Endothelial cell of umbilical vein (primary cell): Measurements from ENCODE around the gene TGFBI. TPM values are rescaled to one million over a fixed set of nuclear protein-coding genes. Genes with fewer than 3 reads are reported as not detected.
A peak's percentile ranks its signal among the peaks of the same experiment; 100 is the strongest.

Experiments used
- BruUV-seq: library from RNA; stranded (reverse); fragments of 400-500 nt; replicated peaks from 2 replicates; lab custom pipeline; 2021; lab: Mats Ljungman, UMichigan
- CTCF ChIA-PET: fragments of 300-600, 350-600 bp; sonication (Branson Sonifier 250); formaldehyde crosslinking; loops from one replicate; lab custom pipeline; 2021; ENCODE audit warnings: antibody characterized with exemption, inconsistent platforms; lab: Charles Lee
- POLR2A ChIA-PET: fragments of 300-600, 350-600 bp; sonication (Branson Sonifier 250); formaldehyde crosslinking; loops from one replicate; lab custom pipeline; 2021; ENCODE audit warnings: antibody characterized with exemption, inconsistent platforms; lab: Charles Lee
- DNase-seq: peaks from one replicate; pipeline ENCODE4 v3.0.0-alpha.2; 2011; ENCODE audit warnings: low read depth, low spot score
- FAIRE-seq: peaks from 2 replicates; lab custom pipeline; 2011; peaks lifted over from hg19 to GRCh38; lab: Jason Lieb, UNC
- H2AFZ ChIP-seq: 2 replicates; pipeline ENCODE4 v1.6.0; 2012; ENCODE audit warnings: low read depth, low read length, control low read depth, inconsistent platforms
- H3K27ac ChIP-seq: 2 replicates; pipeline ENCODE4 v1.5.1; 2011; ENCODE audit warnings: low read depth, mild to moderate bottlenecking, control low read depth, low read length, moderate library complexity; ENCODE audit not compliant: insufficient read depth
- H3K27me3 ChIP-seq, 2 experiments: 2 replicates each; pipeline versions ENCODE4 v1.6.0 to v1.6.1; 2011; ENCODE audit warnings: low read length in 2 of 2, mixed read lengths in 1 of 2; ENCODE audit not compliant: control insufficient read depth in 2 of 2, insufficient read depth in 2 of 2
- H3K36me3 ChIP-seq, 2 experiments: 2 replicates in 1 of 2; 3 replicates in 1 of 2; pipeline ENCODE4 v1.5.1; 2011; ENCODE audit warnings: low read length in 2 of 2, mild to moderate bottlenecking in 1 of 2, moderate library complexity in 1 of 2; ENCODE audit not compliant: control insufficient read depth in 2 of 2, insufficient read depth in 2 of 2; ENCODE audit errors: extremely low read depth in 1 of 2
- H3K4me1 ChIP-seq: 3 replicates; pipeline ENCODE4 v1.5.1; 2011; ENCODE audit warnings: mild to moderate bottlenecking, low read length; ENCODE audit not compliant: control insufficient read depth, insufficient read depth; ENCODE audit errors: extremely low read depth
- H3K4me2 ChIP-seq: 2 replicates; pipeline ENCODE4 v1.6.1; 2011; ENCODE audit warnings: low read length, control low read depth, mixed read lengths; ENCODE audit not compliant: insufficient read depth
- H3K4me3 ChIP-seq, 3 experiments: fragments of 200-600 bp in 1 of 3; sonication (generic), shearing (Covaris generic) in 1 of 3; replicated peaks in 1 of 3; 2 replicates each; pipeline ENCODE4 v1.5.1; 2011 to 2016; ENCODE audit warnings: control low read depth in 3 of 3, low read length in 3 of 3, mild to moderate bottlenecking in 2 of 3, inconsistent platforms in 1 of 3, low read depth in 1 of 3, moderate library complexity in 1 of 3; ENCODE audit not compliant: insufficient read depth in 1 of 3
- H3K79me2 ChIP-seq: 2 replicates; pipeline ENCODE4 v1.6.0; 2012; ENCODE audit warnings: low read length, inconsistent platforms; ENCODE audit not compliant: control insufficient read depth, insufficient read depth
- H3K9ac ChIP-seq: replicated peaks from 2 replicates; pipeline ENCODE3; 2011; ENCODE audit warnings: low read length, control low read depth; ENCODE audit not compliant: insufficient read depth; ENCODE audit errors: extremely low read depth
- H3K9me1 ChIP-seq: replicated peaks from 3 replicates; pipeline ENCODE4 v1.6.0; 2011; ENCODE audit warnings: mild to moderate bottlenecking, low read length; ENCODE audit not compliant: control insufficient read depth, insufficient read depth; ENCODE audit errors: extremely low read depth
- H3K9me3 ChIP-seq: replicated peaks from 2 replicates; pipeline ENCODE4 v1.5.1; 2012; ENCODE audit warnings: low read length, inconsistent platforms; ENCODE audit not compliant: control insufficient read depth, insufficient read depth
- H4K20me1 ChIP-seq: replicated peaks from 2 replicates; pipeline ENCODE3; 2011; ENCODE audit warnings: mild to moderate bottlenecking, low read length; ENCODE audit not compliant: control insufficient read depth, insufficient read depth; ENCODE audit errors: extremely low read depth
- EZH2 ChIP-seq: IDR thresholded peaks from 2 replicates; pipeline ENCODE4 v1.6.1; 2012; ENCODE audit warnings: borderline replicate concordance, low read depth, mild to moderate bottlenecking, moderate library complexity, low read length, inconsistent platforms; ENCODE audit not compliant: severe bottlenecking
- GATA2 ChIP-seq: IDR thresholded peaks from 2 replicates; pipeline ENCODE4 v1.7.0; 2011; ENCODE audit warnings: low read depth, mild to moderate bottlenecking, moderate library complexity, mixed read lengths, low read length; ENCODE audit not compliant: insufficient read length, insufficient read depth
- MAX ChIP-seq: IDR thresholded peaks from 2 replicates; pipeline ENCODE4 v1.6.1; 2011; ENCODE audit not compliant: insufficient read depth, insufficient read length
- MYC ChIP-seq: IDR thresholded peaks from one replicate; pipeline ENCODE4 v1.6.1; 2011; ENCODE audit warnings: mild to moderate bottlenecking, low read depth, low read length
- POLR2A ChIP-seq: IDR thresholded peaks from 2 replicates; pipeline ENCODE4 v1.6.1; 2012; ENCODE audit warnings: low read depth, mild to moderate bottlenecking, control low read depth, low read length
- POLR2AphosphoS5 ChIP-seq: IDR thresholded peaks from 2 replicates; pipeline ENCODE4 v1.6.1; 2012; ENCODE audit warnings: low read depth, mild to moderate bottlenecking, control low read depth, low read length, moderate library complexity; ENCODE audit not compliant: insufficient read depth
- dilution Hi-C: fragments of 300-500 bp; cut with MboI; formaldehyde crosslinking; loops from one replicate; pipeline ENCODE4 v1.15.0; 2019; ENCODE audit warnings: low sequenced_read_pairs; ENCODE audit not compliant: extremely low pct_ligation_motif_present
- intact Hi-C: fragments of 100-400 bp; cut with micrococcal nuclease; formaldehyde crosslinking; loops from one replicate; pipeline ENCODE4 v1.10.0; 2022
- polyA plus RNA-seq, 4 experiments: library from polyadenylated mRNA; depleted of rRNA in 3 of 4; stranded (reverse) in 3 of 4; unstranded in 1 of 4; fragments of >200 nt; gene quantifications; 2 replicates each; pipeline versions ENCODE4 v1.2.1 to v1.2.3, GENCODE V29; 2011 to 2012; ENCODE audit warnings: missing spikeins in 1 of 4
- total RNA-seq: library from RNA; stranded (reverse); gene quantifications from 2 replicates; pipeline ENCODE4 v1.2.3, GENCODE V29; 2021

Gene TGFBI
- total and polyA plus RNA-seq, 2 donors (not counting 3 experiments of a cell fraction or from before 2014, with no cell fraction given): 6.5 to 18.9 TPM

GRCh38 chr5:135980620-135981019 lies 48.2 kb upstream of the TGFBI start:
- H3K4me2 ChIP-seq: no peak overlapping the region
- POLR2A ChIA-PET: no interaction called here
- BruUV-seq: no TSS peak
- CTCF ChIA-PET: interaction anchor here (0.6 to 1.6 kb wide), 4 partner anchors 9 to 102 kb away, joined by 3 to 5 read pairs (median 3); no protein-coding TSS in a partner anchor
- H3K4me1 ChIP-seq: peaks cover 10% of the 10 kb centered on the region
- H3K27me3 ChIP-seq: peaks cover 0 to 7% of the 10 kb centered on the region in 2 experiments
- TF ChIP-seq POLR2AphosphoS5: no peak
- TF ChIP-seq MAX: no peak
- TF ChIP-seq POLR2A: no peak
- TF ChIP-seq MYC: no peak
- no peak for TF ChIP-seq EZH2
- no peak overlapping the region for H3K4me3 ChIP-seq
- no peaks in the 10 kb centered on the region for H3K79me2 ChIP-seq
- no peak overlapping the region for H2AFZ ChIP-seq
- FAIRE-seq (no peak), DNase-seq (no peak)
- H4K20me1 ChIP-seq: no peaks in the 10 kb centered on the region
- H3K9me1 ChIP-seq: no peaks in the 10 kb centered on the region
- no peak overlapping the region for H3K27ac ChIP-seq
- H3K9ac ChIP-seq: no peak overlapping the region
- H3K36me3 ChIP-seq: no peaks in the 10 kb centered on the region
- no peaks in the 10 kb centered on the region for H3K9me3 ChIP-seq
- intact Hi-C loops: no loop called here
- dilution Hi-C loops: no loop called here

- POLR2A ChIA-PET: no interaction called here
- FAIRE-seq (no peak), DNase-seq (no peak)
- BruUV-seq: no TSS peak
- no peaks in the 10 kb centered on the region for H3K9me1 ChIP-seq
- H2AFZ ChIP-seq: no peak overlapping the region
- no peak overlapping the region for H3K4me2 ChIP-seq
- CTCF ChIA-PET: interaction anchor here (1.0 to 2.5 kb wide), 3 partner anchors 8 to 25 kb away, joined by 3 to 12 read pairs (median 3); no protein-coding TSS in a partner anchor
- no peak overlapping the region for H3K9ac ChIP-seq
- dilution Hi-C loops (no loop called here), intact Hi-C loops (no loop called here)
- no peaks in the 10 kb centered on the region for H3K27me3 ChIP-seq
- H4K20me1 ChIP-seq: no peaks in the 10 kb centered on the region
- H3K27ac ChIP-seq: no peak overlapping the region
- H3K4me1 ChIP-seq: no peaks in the 10 kb centered on the region
- no peaks in the 10 kb centered on the region for H3K9me3 ChIP-seq
- no peaks in the 10 kb centered on the region for H3K79me2 ChIP-seq
- H3K36me3 ChIP-seq: no peaks in the 10 kb centered on the region
- TF ChIP-seq GATA2: peak; percentile 6
- no peak for TF ChIP-seq MAX
- no peak overlapping the region for H3K4me3 ChIP-seq
These were observed 42.8 kb upstream of the TGFBI start for GRCh38 chr5:135985951-135986350.
